HG02884 (cell line): Measurements from ENCODE around the gene ZNF316.
A peak's percentile ranks its signal among the peaks of the same experiment; 100 is the strongest.
"Not testable (repeated sequence)": the region's sequence is repeated elsewhere in the genome, so short reads cannot be mapped to it uniquely, and the experiment has no call there.

Source experiments
- ATAC-seq: cut with Tn5 transposase; IDR thresholded peaks from one replicate; pipeline ENCODE4 v1.9.1; 2021; ENCODE audit warnings: mild to moderate bottlenecking, moderate library complexity; ENCODE audit not compliant: unreplicated experiment

Gene ZNF316

GRCh38 chr7:6621195-6622133 lies 15.7 kb upstream of the ZNF316 start:
- ATAC-seq = no peak

DNA sequence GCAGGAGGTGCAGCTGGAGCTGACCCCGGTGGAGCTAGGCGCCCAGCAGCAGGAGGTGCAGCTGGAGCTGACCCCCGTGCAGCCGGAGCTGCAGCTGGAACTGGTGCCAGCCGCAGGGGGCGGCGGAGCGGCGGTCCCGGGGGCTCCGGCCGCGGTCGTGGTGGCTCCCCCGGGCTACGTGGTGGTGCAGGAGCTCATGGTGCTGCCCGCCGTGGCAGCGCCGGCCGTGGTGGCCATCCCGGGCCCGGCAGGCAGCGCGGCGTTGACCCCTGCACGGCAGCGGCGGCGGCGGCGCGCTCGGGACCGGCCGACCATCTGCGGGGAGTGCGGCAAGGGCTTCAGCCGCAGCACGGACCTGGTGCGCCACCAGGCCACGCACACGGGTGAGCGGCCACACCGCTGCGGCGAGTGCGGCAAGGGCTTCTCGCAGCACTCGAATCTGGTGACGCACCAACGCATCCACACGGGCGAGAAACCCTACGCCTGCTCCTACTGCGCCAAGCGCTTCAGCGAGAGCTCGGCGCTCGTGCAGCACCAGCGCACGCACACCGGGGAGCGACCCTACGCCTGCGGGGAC lies 14.9 kb upstream of the ZNF316 start:
- ATAC-seq = no peak

- no peak for ATAC-seq
Observed at GRCh38 chr7:6623589-6624245, 13.4 kb upstream of the ZNF316 start.

GRCh38 chr7:6624246-6624611 lies 12.9 kb upstream of the ZNF316 start:
- ATAC-seq = no peak

- no peak for ATAC-seq
Observed at GRCh38 chr7:6628045-6628444, 9.1 kb upstream of the ZNF316 start.

DNA sequence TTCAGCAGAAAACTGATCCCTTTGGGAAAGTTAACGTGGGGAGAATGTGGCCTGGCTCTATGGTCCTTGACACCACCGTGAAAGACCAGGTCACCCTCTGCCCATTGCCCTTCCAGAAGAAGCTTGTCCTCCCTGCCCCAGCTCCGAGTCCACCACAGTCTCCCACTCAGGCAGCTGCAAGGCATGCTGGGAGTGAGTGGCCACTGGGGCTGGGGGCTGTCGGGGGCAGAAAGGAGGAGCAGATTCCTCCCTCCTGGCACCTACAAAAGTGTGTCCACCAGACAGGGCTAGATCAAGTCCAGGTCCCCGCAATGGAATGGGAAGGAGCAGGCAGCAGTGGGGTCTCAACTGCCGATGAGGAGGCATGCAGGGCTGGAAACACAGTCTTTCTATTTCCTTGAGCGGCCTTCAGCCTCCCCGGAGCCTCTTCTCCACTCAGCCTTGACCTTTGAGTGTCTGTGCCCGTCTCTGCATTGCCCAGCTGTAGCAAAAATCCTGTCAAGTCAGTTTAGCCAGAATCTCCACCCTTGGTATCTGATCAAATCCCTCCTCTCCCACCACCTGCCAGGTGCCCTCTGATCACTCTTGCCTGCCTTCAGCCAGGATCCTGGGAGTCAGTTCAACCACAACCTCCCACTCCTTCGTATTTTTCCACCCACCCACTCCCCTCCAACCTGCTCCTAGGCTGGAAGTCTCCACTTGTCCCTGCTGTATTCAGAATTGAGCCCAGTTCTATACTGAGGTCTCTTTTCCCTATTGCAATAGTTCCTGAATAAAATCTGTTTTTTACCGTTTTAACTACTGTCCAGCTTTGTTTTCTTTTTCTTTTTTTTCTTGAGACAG lies 6.9 kb upstream of the ZNF316 start:
- ATAC-seq = no peak

DNA sequence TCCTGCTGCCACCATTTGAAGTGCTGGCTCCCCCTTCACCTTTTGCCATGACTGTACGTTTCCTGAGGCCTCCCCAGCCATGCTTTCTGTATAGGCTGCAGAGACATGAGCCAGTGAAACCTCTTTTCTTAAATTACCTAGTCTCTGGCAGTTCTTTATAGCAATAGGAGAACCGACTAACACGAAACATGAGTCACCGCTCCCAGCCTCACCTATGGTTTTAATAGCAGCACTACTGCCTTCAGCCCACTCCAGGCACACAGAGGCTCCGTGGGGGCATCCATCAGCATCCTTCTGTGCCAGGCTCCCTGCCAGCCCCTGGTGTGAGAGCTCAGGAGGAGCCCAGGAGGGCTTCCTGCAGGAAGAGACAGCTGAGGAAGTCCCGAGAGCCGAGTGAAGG lies 5.5 kb upstream of the ZNF316 start:
- no peak for ATAC-seq

DNA sequence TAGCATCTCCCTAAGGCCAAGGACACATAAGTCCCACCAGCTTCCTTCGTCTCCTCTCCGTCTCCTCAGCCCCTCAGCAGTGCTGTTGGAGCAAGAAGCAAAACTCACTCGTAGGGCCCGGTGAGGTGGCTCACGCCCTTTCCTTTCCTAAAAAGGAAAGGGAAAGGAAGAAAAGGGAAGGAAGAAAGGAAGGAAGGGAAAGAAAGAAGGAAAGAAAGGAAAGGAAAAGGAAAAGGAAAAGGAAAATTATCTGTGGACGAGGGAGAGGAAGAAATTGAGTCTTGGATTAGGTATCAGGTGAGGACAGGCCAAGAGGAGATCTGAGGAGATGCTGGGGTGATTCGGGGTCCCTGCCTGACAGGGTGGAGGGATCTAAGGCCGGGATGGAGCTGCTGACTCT lies 3.1 kb upstream of the ZNF316 start:
- ATAC-seq = no peak

DNA sequence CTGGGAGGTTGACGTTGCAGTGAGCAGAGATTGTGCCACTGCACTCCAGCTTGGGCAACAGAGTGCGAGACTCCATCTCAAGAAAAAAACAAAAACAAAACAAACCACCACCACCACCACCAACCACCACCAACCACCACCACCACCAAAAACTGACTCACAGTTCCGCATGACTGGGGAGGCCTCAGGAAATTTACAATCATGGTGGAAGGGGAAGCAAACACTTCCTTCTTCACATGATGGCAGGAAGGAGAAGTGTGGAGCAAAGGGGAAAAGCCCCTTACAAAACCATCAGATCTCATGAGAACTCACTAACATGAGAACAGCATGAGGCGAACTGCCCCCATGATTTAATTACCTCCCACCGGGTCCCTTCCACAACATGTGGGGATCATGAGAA lies 2.1 kb upstream of the ZNF316 start:
- not testable (repeated sequence) for ATAC-seq

- ATAC-seq = peak; percentile 75
Observed at GRCh38 chr7:6637544-6638229, 569 bp downstream of the ZNF316 start.

DNA sequence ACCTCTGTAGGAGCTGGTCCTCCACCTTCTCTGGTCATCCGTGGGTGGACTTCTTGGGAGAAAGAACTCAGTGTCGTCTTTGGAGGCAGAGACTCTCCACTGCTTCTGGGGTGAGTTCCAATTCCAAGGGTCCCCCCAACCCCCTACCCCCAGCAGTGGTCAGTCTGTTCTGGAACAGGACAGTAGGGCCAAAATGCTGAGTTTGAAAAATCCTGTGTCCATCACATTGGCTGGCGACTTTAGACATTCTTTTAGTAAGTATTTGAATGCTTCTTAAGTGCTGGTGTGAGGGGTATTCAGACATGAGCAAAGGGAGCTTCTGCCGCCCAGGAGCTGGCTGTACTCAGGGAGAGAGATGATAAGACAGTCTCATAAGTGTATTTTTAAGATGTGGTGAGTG lies 1.9 kb downstream of the ZNF316 start:
- no peak for ATAC-seq

- ATAC-seq = no peak
Observed at GRCh38 chr7:6639627-6640026, 2.5 kb downstream of the ZNF316 start.

DNA sequence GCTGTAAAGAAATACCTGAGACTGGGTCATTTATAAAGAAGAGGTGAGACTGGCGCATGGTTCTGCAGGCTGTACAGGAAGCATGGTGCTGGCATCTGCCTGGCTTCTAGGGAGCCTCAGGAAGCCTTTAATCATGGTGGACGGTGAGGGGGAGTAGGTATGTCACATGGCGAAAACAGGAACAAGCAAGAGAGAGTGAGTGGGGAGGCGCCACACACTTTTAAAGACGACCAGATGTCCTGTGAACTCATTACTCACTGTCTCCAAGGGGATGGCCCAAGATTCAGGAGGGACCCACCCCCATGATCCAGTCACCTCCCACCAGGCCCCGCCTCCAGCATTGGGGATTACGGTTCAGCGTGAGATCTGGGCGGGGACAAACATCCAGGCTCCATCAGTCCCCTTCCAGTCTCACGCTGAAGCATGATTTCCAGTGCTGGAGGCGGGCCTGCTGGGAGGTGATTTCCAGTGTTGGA lies 3.2 kb downstream of the ZNF316 start:
- ATAC-seq = no peak

DNA sequence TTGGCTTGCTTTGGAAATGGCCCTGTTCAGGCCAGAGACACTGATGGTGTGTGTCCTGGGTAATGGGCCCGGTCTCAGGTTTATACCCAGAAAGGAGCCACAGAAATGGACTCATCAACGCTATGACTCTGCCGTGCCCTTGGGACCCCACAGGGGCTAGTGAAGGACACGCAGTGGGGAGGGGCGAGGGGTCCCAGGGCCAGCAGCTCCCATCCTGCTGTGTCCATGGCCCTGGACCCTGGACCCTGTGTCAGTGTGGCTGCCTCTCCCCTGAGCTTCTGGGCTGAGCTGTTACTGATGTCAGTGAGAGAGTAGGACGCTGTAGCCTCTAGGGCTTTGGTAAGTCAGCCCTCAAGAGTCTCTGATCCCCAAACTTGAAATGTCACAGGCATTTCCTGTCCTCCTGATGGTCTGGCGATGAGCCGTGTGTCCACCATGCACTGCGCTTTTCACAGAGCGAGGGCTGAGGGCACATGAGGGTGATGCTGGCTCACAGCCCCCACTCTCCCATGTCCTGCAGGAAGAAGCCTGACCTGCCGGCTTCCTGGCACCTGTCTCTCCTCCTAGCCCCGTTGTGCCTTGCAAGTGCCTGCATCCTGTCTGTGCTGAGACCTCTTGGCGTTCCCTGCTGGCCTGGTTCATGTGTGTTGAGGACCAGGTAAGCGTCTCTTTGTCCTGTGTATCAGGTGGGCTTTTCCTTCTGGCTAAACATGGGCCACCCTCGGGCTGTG lies 4.4 kb downstream of the ZNF316 start:
- ATAC-seq = no peak

DNA sequence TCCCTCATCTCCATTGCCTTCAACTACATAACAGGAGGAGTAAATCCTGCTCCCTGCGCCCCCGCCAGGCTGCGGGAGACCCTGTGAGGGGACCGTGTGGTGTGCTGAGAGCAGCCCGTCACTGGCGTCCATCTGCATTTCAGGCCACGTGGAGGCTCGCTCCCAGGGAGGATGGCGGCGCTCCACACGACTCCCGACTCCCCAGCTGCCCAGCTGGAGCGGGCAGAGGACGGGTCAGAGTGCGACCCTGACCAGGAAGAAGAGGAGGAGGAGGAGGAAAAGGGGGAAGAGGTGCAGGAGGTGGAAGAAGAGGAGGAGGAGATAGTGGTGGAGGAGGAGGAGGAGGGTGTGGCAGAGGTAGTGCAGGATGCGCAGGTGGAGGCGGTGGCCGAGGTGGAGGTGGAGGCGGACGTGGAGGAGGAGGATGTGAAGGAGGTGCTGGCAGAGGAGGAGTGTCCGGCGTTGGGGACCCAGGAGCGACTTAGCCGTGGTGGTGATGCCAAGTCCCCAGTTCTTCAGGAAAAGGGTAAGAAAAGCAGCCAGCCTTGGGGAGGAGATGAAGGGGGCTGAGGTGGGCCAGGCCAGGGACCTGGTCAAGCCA lies 5.2 kb downstream of the ZNF316 start:
- no peak for ATAC-seq

GRCh38 chr7:6642861-6643640 lies 5.9 kb downstream of the ZNF316 start:
- no peak for ATAC-seq

DNA sequence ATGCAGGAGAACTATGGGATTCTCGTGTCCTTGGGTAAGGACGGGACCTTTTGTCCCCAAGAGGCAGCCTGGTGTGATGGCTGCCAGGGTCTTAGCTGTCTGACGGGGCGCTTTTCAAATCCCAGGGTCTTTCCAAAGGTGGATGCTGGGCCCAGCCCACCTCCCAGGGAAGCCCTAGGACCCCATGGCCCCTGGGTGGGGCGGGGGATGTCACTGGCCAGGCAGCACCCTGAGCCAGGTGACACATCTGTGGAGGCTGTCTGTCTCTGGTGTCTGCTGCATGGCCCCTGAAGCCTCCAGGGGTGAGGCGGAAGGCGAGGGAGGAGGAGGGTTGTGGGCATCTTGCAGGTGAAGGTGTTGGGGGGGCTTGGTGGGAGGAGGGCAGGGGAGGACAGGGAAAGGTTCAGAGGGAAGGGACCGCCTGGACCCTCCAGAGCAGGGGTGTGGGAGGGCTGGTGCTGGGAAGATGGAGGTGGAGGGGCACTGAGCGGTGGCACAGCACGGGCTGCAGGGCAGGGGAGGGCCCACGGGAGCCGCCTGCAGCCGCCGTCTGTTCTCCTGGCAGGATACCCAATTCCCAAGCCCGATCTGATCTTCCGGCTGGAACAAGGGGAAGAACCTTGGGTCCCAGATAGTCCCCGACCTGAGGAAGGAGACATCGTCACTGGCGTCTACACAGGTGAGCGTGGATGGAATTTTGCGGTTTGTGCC lies 7.0 kb downstream of the ZNF316 start:
- no peak for ATAC-seq

DNA sequence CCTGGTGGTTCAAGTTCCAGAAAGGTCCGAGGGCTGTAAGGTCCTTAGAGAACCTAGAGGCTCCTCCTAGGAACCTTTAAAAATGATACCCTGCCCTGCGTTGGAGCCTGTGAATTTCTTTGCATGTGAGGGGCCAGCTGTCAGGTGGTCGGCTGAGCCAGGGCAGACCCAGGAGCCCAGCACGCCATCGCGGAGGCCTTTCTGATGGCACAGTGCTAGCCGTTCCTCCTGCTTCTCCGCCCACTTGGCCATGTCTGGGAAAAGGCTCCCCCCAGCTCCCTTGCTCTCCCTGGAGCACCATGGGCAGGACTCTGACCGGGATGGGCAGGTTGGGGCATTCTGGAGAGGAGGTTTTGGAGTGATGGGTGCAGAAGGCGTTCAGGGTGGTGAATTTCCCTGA lies 7.6 kb downstream of the ZNF316 start:
- no peak for ATAC-seq
